Uterus (tissue), 2 donors: Measurements from ENCODE around the gene NFX1.
"Not testable (repeated sequence)": the region's sequence is repeated elsewhere in the genome, so short reads cannot be mapped to it uniquely, and the experiment has no call there.

Source experiments
- CTCF ChIP-seq, 4 experiments: fragments of 200-600 bp in 2 of 4; fragments of 450-650 bp in 2 of 4; sonication (generic) in 2 of 4; IDR thresholded peaks; one replicate each; pipeline ENCODE4 v1.5.1; 2016 to 2019; ENCODE audit warnings: antibody characterized with exemption in 4 of 4, mild to moderate bottlenecking in 2 of 4, moderate library complexity in 1 of 4
- POLR2A ChIP-seq, 2 donors: fragments of 450-650 bp; IDR thresholded peaks; one replicate each; pipeline ENCODE4 v1.6.1; 2016; ENCODE audit warnings: antibody characterized with exemption in 2 of 2, mild to moderate bottlenecking in 1 of 2, moderate library complexity in 1 of 2

GRCh38 chr9:33393986-33394385 is 103.7 kb downstream of the NFX1 start:
- TF ChIP-seq CTCF, POLR2A (IDR thresholded peaks at IDR 0.05): not testable (repeated sequence)
